HCEC 1CT (cell line): ENCODE measurements around the gene ZYG11B.
"Not testable (repeated sequence)": the region's sequence is repeated elsewhere in the genome, so short reads cannot be mapped to it uniquely, and the experiment has no call there.

Experiments used
- DNase-seq: peaks from one replicate; pipeline ENCODE4 v3.0.0-alpha.2; 2017

The ZYG11B gene

GRCh38 chr1:52707927-52708655 lies 18.2 kb upstream of the ZYG11B start:
- DNase-seq = peak; percentile 64

- DNase-seq = no peak
These were observed 17.2 kb upstream of the ZYG11B start for GRCh38 chr1:52709016-52709415.

GRCh38 chr1:52713590-52713989 lies 12.7 kb upstream of the ZYG11B start:
- DNase-seq = no peak

- not testable (repeated sequence) for DNase-seq
These were observed 11.0 kb upstream of the ZYG11B start for GRCh38 chr1:52715296-52715695.

- DNase-seq = no peak
These were observed 3.0 kb upstream of the ZYG11B start for GRCh38 chr1:52723260-52723659.

GRCh38 chr1:52725903-52726264 lies 369 bp upstream of the ZYG11B start:
- no peak for DNase-seq

- no peak for DNase-seq
These were observed 897 bp downstream of the ZYG11B start for GRCh38 chr1:52727114-52727586.

- no peak for DNase-seq
These were observed 1.9 kb downstream of the ZYG11B start for GRCh38 chr1:52727956-52728656.

- no peak for DNase-seq
These were observed 7.1 kb downstream of the ZYG11B start for GRCh38 chr1:52733368-52733767.

- not testable (repeated sequence) for DNase-seq
These were observed 9.1 kb downstream of the ZYG11B start for GRCh38 chr1:52735371-52735770.

GRCh38 chr1:52738148-52738547 lies 11.9 kb downstream of the ZYG11B start:
- no peak for DNase-seq

GRCh38 chr1:52738893-52739292 lies 12.6 kb downstream of the ZYG11B start:
- DNase-seq = no peak

GRCh38 chr1:52739699-52740467 lies 13.6 kb downstream of the ZYG11B start:
- DNase-seq = no peak

- DNase-seq = no peak
These were observed 15.0 kb downstream of the ZYG11B start for GRCh38 chr1:52741259-52741658.

- no peak for DNase-seq
These were observed 19.9 kb downstream of the ZYG11B start for GRCh38 chr1:52746189-52746588.

GRCh38 chr1:52747450-52747849 lies 21.2 kb downstream of the ZYG11B start:
- DNase-seq = no peak

GRCh38 chr1:52748119-52748518 lies 21.9 kb downstream of the ZYG11B start:
- DNase-seq = no peak

GRCh38 chr1:52749496-52749895 lies 23.2 kb downstream of the ZYG11B start:
- not testable (repeated sequence) for DNase-seq

- not testable (repeated sequence) for DNase-seq
These were observed 23.9 kb downstream of the ZYG11B start for GRCh38 chr1:52750139-52750538.

- DNase-seq = no peak
These were observed 25.6 kb downstream of the ZYG11B start for GRCh38 chr1:52751589-52752483.

- DNase-seq = no peak
These were observed 26.2 kb downstream of the ZYG11B start for GRCh38 chr1:52752484-52752826.

- DNase-seq = no peak
These were observed 26.9 kb downstream of the ZYG11B start for GRCh38 chr1:52753169-52753568.

- DNase-seq = no peak
These were observed 29.8 kb downstream of the ZYG11B start for GRCh38 chr1:52756020-52756419.
